HepG2 (cell line): ENCODE results near the gene MNT. TPM values are rescaled to one million over a fixed set of nuclear protein-coding genes. Genes with fewer than 3 reads are reported as not detected.

Experiments used
- ATF7-NPFF ChIP-seq: sonication (generic); formaldehyde crosslinking; IDR thresholded peaks from 2 replicates; pipeline ENCODE4 v1.8.1; 2023; ENCODE audit warnings: mild to moderate bottlenecking, low read depth, missing genetic modification reagents, moderate library complexity
- CCDC6 ChIP-seq: sonication (generic); formaldehyde crosslinking; IDR thresholded peaks from 2 replicates; pipeline ENCODE4 v1.8.1; 2022; ENCODE audit warnings: mild to moderate bottlenecking, missing genetic modification reagents, moderate library complexity
- GABPA ChIP-seq, 2 experiments: IDR thresholded peaks; 2 replicates each; pipeline ENCODE4 v1.6.1; 2011 to 2016; ENCODE audit warnings: low read depth in 2 of 2, low read length in 1 of 2, missing biosample characterization in 1 of 2, missing genetic modification characterization in 1 of 2
- GABPB1 ChIP-seq: IDR thresholded peaks from 2 replicates; pipeline ENCODE4 v1.6.1; 2016; ENCODE audit warnings: mild to moderate bottlenecking, missing genetic modification reagents, moderate library complexity, missing compliant biosample characterization
- MED8 ChIP-seq: sonication (generic); formaldehyde crosslinking; IDR thresholded peaks from 2 replicates; pipeline ENCODE4 v1.8.1; 2023; ENCODE audit warnings: mild to moderate bottlenecking, missing genetic modification reagents; ENCODE audit not compliant: insufficient replicate concordance
- PPARG ChIP-seq: conservative IDR thresholded peaks from 2 replicates; pipeline ENCODE4 v1.6.1; 2016; ENCODE audit warnings: missing biosample characterization, missing genetic modification reagents
- SP140L ChIP-seq: sonication (generic); formaldehyde crosslinking; IDR thresholded peaks from 2 replicates; pipeline ENCODE4 v1.4.0; 2020; ENCODE audit warnings: missing genetic modification reagents, borderline replicate concordance
- TAF1 ChIP-seq: sonication (generic); formaldehyde crosslinking; IDR thresholded peaks from 2 replicates; pipeline ENCODE4 v1.4.0; 2020; ENCODE audit warnings: missing genetic modification reagents
- TBX3 ChIP-seq: fragments of 450-650 bp; IDR thresholded peaks from 2 replicates; pipeline ENCODE4 v1.6.1; 2017; ENCODE audit warnings: antibody characterized with exemption, mild to moderate bottlenecking, inconsistent platforms, borderline replicate concordance
- ZNF180 ChIP-seq: sonication (generic); formaldehyde crosslinking; IDR thresholded peaks from 2 replicates; pipeline ENCODE4 v1.4.0; 2020; ENCODE audit warnings: low read depth, missing genetic modification reagents, borderline replicate concordance
- ZNF501 ChIP-seq: sonication (generic); formaldehyde crosslinking; IDR thresholded peaks from 2 replicates; pipeline ENCODE4 v1.5.1; 2020; ENCODE audit warnings: mild to moderate bottlenecking, moderate library complexity, missing genetic modification reagents
- ZNF703 ChIP-seq: sonication (generic); formaldehyde crosslinking; IDR thresholded peaks from 2 replicates; pipeline ENCODE4 v1.5.1; 2020; ENCODE audit warnings: missing genetic modification reagents, mild to moderate bottlenecking, moderate library complexity, borderline replicate concordance
- ZNF773 ChIP-seq: sonication (generic); formaldehyde crosslinking; IDR thresholded peaks from 2 replicates; pipeline ENCODE4 v1.4.0; 2020; ENCODE audit warnings: missing genetic modification reagents, borderline replicate concordance
- ZNF781 ChIP-seq: sonication (generic); formaldehyde crosslinking; IDR thresholded peaks from 2 replicates; pipeline ENCODE4 v1.5.1; 2020; ENCODE audit warnings: borderline replicate concordance, mild to moderate bottlenecking, missing genetic modification reagents; ENCODE audit errors: not compliant biosample characterization
- ZZZ3 ChIP-seq: sonication (generic); formaldehyde crosslinking; IDR thresholded peaks from 2 replicates; pipeline ENCODE4 v1.4.0; 2020; ENCODE audit warnings: missing genetic modification reagents, mild to moderate bottlenecking, borderline replicate concordance
- polyA plus RNA-seq, 8 experiments: library from polyadenylated mRNA; depleted of rRNA in 3 of 8; stranded (reverse) in 7 of 8; unstranded in 1 of 8; fragments of >200 nt; fragmentation: Illumina TruSeq in 4 of 8; extraction: Trizol in 4 of 8; gene quantifications; 2 replicates each; pipeline versions ENCODE4 v1.2.1 to v1.2.3, GENCODE V29; 2011 to 2016; ENCODE audit warnings: low read depth in 4 of 8, missing spikeins in 1 of 8, mixed read lengths in 1 of 8; ENCODE audit not compliant: insufficient read depth in 1 of 8
- total RNA-seq, 5 experiments: library from RNA; depleted of rRNA; stranded (reverse); fragments of >200 nt; fragmentation: Illumina TruSeq; extraction: Trizol; gene quantifications; 2 replicates each; pipeline ENCODE4 v1.2.3, GENCODE V29; 2016; ENCODE audit warnings: low read depth in 1 of 5
- TF ChIP-seq, protein P1 (sequence below): sonication (generic); formaldehyde crosslinking; IDR thresholded peaks from 2 replicates; pipeline ENCODE4 v1.8.1; 2023; ENCODE audit warnings: mild to moderate bottlenecking, inconsistent platforms, moderate library complexity, missing genetic modification reagents, borderline replicate concordance
- TF ChIP-seq, protein P2 (sequence below): sonication (generic); formaldehyde crosslinking; IDR thresholded peaks from 2 replicates; pipeline ENCODE4 v1.5.0; 2020; ENCODE audit warnings: mild to moderate bottlenecking, missing genetic modification reagents, borderline replicate concordance
- TF ChIP-seq, protein P3 (sequence below): sonication (generic); formaldehyde crosslinking; IDR thresholded peaks from 2 replicates; pipeline ENCODE4 v1.4.0; 2020; ENCODE audit warnings: missing genetic modification reagents

The MNT gene
- total and polyA plus RNA-seq, 2 of the 13 experiments (the other 11 are each of a cell fraction or from before 2014, with no cell fraction given): 2.1 to 3.5 TPM

DNA sequence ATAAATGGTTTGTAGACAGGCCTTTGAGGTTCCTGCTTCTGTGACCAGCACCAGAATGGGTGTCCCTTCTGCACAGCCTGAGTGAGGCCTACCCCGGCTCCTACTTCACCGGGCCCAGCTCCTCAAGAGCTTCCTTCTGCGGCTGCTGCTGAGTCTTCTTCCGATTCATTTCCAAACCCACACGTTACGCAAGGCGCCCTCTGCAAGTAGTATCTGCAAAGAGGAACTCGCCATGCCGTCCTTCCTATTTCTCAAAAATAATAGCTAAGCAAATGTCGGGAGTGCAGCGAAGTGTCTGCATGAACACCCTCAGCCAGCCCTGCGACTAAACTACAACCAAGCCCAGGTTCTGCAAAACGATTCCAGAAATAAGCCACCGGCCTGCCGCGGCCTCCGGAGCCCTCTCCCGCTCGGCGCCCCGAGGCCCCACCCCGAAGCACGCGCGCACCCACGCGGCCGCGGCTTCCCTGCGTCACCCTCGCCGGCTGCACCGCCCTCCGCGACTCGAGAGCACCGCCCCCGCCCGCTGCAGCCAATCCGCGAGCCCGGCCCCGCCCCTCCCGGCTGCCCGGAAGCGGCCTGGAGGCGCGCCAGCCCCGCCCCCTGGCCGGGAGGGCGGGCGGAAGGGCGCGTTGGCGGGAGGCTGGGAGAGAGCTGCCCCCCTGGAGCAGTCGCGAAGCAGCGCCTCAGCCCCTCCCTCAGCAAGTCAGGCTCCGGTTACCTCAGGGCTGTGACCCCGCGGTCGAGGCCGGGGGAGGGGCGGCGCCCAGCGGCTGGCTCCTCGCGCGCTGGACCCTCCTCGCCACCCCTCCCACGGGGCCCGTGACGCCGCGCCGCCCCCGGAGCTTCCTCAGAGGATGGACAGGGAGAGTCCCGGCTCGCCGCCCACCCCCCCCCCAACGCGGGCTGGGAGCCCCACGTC, 8.3 kb downstream of the MNT start (continued):
- TF ChIP-seq GABPA (IDR thresholded peaks at IDR 0.05; ENCODE audit: low read depth, low read length) (peak; percentile 56), GABPA (CRISPR knock-in tag; IDR thresholded peaks at IDR 0.05; ENCODE audit: low read depth) (peak; percentile 47), ZNF703 (CRISPR knock-in tag) (no peak), ATF7-NPFF (no peak; the same call in 1 of the 2 replicates), TBX3 (no peak), CCDC6 (CRISPR knock-in tag) (no peak), ZNF180 (CRISPR knock-in tag) (no peak), TAF1 (CRISPR knock-in tag) (no peak), MED8 (no peak), PPARG (CRISPR knock-in tag) (no peak), ZNF773 (no peak), SP140L (CRISPR knock-in tag) (no peak), ZZZ3 (CRISPR knock-in tag) (no peak), ZNF781 (CRISPR knock-in tag) (no peak), ZNF501 (peak; percentile 64), GABPB1 (peak; percentile 75)
- TF ChIP-seq, protein P1, sequence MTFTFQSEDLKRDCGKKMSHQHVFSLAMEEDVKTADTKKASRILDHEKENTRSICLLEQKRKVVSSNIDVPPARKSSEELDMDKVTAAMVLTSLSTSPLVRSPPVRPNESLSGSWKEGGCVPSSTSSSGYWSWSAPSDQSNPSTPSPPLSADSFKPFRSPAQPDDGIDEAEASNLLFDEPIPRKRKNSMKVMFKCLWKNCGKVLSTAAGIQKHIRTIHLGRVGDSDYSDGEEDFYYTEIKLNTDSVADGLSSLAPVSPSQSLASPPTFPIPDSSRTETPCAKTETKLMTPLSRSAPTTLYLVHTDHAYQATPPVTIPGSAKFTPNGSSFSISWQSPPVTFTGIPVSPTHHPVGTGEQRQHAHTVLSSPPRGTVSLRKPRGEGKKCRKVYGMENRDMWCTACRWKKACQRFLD (CRISPR knock-in tag): no peak
- TF ChIP-seq, protein P2, sequence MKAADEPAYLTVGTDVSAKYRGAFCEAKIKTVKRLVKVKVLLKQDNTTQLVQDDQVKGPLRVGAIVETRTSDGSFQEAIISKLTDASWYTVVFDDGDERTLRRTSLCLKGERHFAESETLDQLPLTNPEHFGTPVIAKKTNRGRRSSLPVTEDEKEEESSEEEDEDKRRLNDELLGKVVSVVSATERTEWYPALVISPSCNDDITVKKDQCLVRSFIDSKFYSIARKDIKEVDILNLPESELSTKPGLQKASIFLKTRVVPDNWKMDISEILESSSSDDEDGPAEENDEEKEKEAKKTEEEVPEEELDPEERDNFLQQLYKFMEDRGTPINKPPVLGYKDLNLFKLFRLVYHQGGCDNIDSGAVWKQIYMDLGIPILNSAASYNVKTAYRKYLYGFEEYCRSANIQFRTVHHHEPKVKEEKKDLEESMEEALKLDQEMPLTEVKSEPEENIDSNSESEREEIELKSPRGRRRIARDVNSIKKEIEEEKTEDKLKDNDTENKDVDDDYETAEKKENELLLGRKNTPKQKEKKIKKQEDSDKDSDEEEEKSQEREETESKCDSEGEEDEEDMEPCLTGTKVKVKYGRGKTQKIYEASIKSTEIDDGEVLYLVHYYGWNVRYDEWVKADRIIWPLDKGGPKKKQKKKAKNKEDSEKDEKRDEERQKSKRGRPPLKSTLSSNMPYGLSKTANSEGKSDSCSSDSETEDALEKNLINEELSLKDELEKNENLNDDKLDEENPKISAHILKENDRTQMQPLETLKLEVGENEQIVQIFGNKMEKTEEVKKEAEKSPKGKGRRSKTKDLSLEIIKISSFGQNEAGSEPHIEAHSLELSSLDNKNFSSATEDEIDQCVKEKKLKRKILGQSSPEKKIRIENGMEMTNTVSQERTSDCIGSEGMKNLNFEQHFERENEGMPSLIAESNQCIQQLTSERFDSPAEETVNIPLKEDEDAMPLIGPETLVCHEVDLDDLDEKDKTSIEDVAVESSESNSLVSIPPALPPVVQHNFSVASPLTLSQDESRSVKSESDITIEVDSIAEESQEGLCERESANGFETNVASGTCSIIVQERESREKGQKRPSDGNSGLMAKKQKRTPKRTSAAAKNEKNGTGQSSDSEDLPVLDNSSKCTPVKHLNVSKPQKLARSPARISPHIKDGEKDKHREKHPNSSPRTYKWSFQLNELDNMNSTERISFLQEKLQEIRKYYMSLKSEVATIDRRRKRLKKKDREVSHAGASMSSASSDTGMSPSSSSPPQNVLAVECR (CRISPR knock-in tag): peak; percentile 71; the same call in 1 of the 2 replicates
- TF ChIP-seq, protein P3, sequence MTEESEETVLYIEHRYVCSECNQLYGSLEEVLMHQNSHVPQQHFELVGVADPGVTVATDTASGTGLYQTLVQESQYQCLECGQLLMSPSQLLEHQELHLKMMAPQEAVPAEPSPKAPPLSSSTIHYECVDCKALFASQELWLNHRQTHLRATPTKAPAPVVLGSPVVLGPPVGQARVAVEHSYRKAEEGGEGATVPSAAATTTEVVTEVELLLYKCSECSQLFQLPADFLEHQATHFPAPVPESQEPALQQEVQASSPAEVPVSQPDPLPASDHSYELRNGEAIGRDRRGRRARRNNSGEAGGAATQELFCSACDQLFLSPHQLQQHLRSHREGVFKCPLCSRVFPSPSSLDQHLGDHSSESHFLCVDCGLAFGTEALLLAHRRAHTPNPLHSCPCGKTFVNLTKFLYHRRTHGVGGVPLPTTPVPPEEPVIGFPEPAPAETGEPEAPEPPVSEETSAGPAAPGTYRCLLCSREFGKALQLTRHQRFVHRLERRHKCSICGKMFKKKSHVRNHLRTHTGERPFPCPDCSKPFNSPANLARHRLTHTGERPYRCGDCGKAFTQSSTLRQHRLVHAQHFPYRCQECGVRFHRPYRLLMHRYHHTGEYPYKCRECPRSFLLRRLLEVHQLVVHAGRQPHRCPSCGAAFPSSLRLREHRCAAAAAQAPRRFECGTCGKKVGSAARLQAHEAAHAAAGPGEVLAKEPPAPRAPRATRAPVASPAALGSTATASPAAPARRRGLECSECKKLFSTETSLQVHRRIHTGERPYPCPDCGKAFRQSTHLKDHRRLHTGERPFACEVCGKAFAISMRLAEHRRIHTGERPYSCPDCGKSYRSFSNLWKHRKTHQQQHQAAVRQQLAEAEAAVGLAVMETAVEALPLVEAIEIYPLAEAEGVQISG (CRISPR knock-in tag): peak; percentile 27; the same call in 1 of the 2 replicates
